ENCODE data around the gene CCDC187.
"Not testable (repeated sequence)": the region's sequence is repeated elsewhere in the genome, so short reads cannot be mapped to it uniquely, and the experiment has no call there.

Gene CCDC187

DNA sequence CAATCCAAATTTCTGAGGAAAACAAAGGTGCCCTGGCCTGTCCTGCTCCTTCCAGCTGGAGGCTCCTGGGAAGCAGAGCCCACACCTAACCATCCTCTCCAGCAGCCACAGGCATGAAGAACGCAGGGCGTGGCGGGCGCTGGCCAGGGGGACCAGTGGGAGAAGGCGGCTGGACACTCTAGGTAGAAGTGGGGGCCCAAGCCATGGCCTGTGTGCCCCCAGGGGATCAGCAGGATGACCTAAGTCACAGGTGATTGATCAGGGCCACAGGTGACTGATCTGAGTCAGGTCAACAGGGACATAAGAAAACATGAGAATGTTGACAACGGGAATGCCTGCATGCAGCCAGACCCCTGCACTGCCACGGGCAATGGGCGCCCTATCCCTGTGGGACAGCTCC lies 61.6 kb downstream of the CCDC187 start:
- no peak for DNase-seq

DNA sequence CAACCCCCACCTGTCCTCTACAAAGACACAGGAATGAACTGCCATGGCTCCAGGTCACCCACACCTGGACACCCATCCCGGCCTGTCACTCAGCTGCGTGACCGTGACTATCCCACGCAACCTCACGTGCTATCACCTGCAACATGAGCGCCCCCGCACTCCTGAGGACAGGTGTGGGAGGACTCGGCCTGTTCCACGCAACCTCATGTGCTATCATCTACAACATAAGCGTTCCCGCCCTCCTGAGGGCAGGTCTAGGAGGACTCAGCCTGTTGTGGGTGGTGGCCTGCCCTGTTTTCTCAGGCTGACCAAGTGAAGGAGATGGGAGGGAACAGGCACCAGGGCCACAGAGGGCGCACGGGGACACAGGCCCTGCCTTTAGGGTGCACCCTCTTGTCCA lies 62.4 kb downstream of the CCDC187 start:
- no peak for DNase-seq

DNA sequence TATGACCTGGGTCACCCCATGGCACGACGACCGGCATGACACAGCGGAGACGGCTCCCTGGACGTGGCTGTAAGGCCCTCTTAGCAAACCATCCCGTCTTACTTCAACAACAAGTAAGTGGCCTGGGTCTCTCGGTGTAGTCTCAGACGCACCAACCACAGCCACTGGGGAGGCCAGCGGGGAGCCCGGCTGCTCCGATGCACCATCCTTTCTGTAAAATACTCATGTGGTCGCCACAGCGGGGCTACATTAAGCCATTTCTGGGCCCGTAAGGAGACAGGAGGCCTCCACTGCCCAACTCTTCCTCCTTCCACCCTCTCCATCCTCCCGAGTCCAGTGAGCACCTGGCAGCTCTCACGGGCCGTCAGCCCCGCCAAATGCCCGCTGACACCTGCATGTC lies 63.0 kb downstream of the CCDC187 start:
- DNase-seq, result no peak

GRCh38 chr9:136239983-136240330 lies 63.9 kb downstream of the CCDC187 start:
- no peak for DNase-seq

GRCh38 chr9:136239135-136239982 lies 64.5 kb downstream of the CCDC187 start:
- DNase-seq, result no peak

DNA sequence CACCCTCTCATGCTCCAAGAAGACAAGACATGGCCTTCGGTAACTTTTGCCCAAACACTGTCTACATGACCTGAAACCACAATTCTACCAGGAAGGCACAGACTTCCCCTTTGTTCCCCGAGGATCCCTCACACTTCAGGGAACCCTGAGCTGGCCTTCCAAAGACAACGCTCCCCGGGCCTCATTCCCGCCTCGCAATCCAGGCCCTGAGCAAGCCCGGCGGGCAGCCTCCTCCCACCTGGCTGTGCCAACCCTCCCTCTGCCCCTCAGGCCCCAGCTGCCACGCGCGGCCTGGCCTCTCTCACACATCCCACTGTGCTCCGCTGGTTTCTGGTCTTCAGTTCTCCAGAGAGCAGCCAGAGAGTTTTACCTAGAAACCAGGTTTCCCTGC lies 65.6 kb downstream of the CCDC187 start:
- no peak for DNase-seq

DNA sequence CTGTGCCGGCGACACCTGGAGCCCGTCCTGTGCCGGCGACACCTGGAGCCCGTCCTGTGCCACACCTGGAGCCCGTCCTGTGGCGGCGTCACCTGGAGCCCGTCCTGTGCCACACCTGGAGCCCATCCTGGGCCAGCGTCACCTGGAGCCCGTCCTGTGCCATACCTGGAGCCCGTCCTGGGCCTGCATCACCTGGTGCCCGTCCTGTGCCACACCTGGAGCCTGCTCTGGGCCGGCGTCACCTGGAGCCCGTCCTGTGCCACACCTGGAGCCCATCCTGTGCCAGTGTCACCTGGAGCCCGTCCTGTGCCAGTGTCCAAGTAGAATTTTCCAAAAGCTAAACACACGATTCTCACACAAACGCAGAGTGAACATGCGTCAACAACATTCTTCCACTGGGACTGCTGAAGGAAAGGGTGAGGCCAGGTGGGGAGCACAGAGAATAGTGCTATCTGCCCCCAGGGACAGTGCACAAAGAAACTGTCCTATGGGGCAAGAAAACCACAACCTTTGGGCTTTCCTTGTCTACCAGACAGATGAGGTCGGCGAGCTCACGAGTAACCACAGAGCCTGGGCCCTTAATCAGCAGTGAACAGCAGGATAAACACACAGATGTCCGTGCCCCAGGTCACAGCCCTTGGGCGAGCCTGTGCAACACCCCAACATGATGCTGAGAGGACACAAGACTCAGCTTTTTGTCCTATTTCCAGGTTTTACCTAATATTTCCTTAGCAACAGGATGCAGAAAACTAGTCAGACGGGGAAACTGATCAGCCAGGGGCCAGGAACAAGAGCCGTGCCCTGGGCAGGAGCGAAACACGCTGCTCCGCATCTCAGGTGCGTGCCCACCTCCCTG lies 66.2 kb downstream of the CCDC187 start:
- no peak for DNase-seq

DNA sequence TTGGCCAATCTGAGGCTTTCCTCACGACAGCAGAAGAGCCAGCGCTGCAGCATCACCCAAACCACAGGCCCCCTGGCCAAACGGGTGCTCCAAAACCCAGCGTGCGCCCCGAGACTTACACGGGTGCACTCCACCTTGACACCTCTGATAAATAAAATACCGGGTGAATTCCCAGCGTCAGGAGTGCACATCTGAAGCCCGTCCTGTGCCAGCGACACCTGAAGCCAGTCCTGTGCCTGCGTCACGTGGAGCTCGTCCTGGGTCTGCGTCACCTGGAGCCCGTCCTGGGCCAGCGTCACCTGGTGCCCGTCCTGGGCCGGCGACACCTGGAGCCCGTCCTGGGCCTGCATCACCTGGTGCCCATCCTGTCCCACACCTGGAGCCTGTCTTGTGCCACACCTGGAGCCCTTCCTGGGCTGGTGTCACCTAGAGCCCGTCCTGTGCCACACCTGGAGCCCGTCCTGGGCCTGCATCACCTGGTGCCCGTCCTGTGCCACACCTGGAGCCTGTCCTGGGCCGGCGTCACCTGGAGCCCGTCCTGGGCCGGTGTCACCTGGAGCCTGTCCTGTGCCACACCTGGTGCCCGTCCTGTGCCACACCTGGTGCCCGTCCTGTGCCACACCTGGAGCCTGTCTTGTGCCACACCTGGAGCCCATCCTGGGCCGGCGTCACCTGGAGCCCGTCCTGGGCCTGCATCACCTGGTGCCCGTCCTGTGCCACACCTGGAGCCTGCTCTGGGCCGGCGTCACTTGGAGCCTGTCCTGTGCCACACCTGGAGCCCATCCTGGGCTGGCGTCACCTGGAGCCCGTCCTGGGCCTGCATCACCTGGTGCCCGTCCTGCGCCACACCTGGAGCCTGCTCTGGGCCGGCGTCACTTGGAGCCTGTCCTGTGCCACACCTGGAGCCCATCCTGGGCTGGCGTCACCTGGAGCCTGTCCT lies 67.2 kb downstream of the CCDC187 start:
- DNase-seq, result not testable (repeated sequence)

- no peak for DNase-seq
Measured at GRCh38 chr9:136235709-136236455, 68.0 kb downstream of the CCDC187 start.

DNA sequence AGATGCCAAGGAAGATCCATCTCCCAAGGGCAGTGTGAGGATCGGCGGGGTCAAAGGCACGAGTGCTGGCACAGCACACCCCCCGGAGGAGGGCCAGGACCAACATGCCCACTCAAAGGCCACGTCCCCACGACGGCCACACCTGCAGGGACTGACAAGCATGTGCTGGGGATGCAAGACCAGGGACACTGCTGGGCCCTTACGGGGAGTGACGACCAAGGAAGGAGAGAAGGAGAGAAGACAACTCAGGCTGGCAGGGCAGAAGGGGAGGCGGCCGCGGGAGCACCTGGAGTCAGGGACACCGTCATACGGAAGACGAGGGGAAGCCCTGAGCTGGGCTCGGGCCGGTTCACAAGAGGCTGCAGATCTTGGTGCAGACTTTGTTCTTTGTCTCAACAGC lies 68.7 kb downstream of the CCDC187 start:
- DNase-seq, result no peak

- DNase-seq, result no peak
Measured at GRCh38 chr9:136234597-136234996, 69.3 kb downstream of the CCDC187 start.

DNA sequence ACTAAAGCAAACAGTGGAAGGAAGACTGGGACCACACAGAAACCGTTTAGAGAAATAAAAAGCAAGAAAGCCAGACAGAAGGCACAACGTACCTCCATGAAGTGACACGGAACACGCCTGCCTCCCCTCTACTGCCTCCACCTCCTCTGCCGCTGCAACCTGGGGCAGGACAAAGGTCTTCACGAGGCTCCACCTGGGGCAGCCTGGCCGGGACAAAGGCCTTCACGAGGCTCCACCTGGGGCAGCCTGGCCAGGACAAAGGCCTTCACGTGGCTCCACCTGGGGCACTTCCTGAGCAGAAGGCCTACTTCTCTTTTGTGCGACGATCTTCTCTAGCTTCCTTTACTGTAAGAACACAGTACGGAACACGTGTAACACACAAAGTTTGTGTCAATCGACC lies 70.0 kb downstream of the CCDC187 start:
- no peak for DNase-seq

GRCh38 chr9:136233411-136233810 lies 70.5 kb downstream of the CCDC187 start:
- no peak for DNase-seq

GRCh38 chr9:136232969-136233368 lies 70.9 kb downstream of the CCDC187 start:
- no peak for DNase-seq

GRCh38 chr9:136231478-136232297 lies 72.2 kb downstream of the CCDC187 start:
- DNase-seq, result no peak

DNA sequence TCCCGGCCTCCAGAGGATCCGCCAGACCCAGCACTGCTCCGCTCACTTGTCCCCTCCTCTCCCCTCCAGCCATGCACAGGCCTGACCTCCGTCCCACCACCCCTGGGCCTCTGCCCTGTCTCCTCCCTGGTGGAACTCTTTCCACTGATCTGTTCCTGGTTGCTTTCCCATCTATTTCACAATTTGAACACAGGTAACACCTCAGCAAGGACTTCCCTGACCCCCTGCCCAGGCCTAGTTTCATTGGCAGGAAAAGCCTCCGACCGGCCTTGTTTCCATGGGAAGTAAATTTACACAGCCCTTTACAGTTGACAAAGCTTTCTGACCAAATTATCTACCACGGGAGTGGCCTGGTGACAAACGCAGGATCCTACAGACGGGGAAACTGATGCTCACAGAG lies 73.1 kb downstream of the CCDC187 start:
- DNase-seq, result no peak

GRCh38 chr9:136230365-136230764 lies 73.5 kb downstream of the CCDC187 start:
- no peak for DNase-seq

GRCh38 chr9:136229096-136230065 lies 74.5 kb downstream of the CCDC187 start:
- DNase-seq, result peak in 5 of 51 donors; percentile 8 to 33 (median 20)

Data from hypothalamus (tissue), 51 donors.